ENCODE measurements around the gene TXNRD3. TPM values are rescaled to one million over a fixed set of nuclear protein-coding genes. Genes with fewer than 3 reads are reported as not detected.
A peak's percentile ranks its signal among the peaks of the same experiment; 100 is the strongest.

Gene TXNRD3
- total and polyA plus RNA-seq, 2 donors (not counting 1 experiment from before 2014, with no cell fraction given) = 5.2 to 8.8 TPM

DNA sequence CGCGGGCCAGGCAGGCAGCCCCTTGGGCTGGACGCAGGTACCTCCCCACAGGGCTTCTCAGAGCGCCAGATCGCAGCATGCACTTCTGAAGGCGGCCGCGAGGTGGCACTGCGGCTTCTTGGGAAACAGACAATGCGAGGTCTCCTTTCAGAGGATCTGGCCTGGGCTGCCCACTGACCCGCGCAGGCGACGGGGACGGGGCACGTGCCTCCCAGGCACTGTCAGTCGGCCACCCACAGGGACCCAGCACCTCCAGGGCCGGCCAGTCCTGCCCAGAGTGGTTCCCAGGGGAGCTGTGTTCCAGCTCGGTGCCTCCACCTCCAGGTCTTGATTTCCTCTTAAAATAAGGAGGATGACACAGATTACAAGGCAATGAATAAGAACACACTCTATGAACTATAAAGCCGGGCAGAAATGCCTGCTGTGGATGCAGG, 24.4 kb upstream of the TXNRD3 start:
- no peak overlapping the region for H3K9ac ChIP-seq (ENCODE audit: insufficient read depth, low read length)
- no peak overlapping the region for H2AFZ ChIP-seq (ENCODE audit: low read length)
- peaks cover 12% of the 10 kb centered on the region for H3K27me3 ChIP-seq (ENCODE audit: control insufficient read depth, insufficient read depth, low read length)
- no peaks in the 10 kb centered on the region for H3K79me2 ChIP-seq (ENCODE audit: control insufficient read depth, insufficient read depth, low read length)
- no peaks in the 10 kb centered on the region for H3K4me1 ChIP-seq (ENCODE audit: control insufficient read depth, extremely low read depth, insufficient read depth, low read length)
- H3K4me2 ChIP-seq (ENCODE audit: extremely low read depth, insufficient read depth, low read length) = no peak overlapping the region
- no peaks in the 10 kb centered on the region for H4K20me1 ChIP-seq (ENCODE audit: control insufficient read depth, extremely low read depth, insufficient read depth, low read length)
- H3K36me3 ChIP-seq (ENCODE audit: control insufficient read depth, insufficient read depth, low read length) = no peaks in the 10 kb centered on the region
- no peak overlapping the region for H3K4me3 ChIP-seq (replicated peaks in 1 of 4; ENCODE audit: control extremely low read depth in 1 of 4, insufficient read depth in 1 of 4, low read depth in 3 of 4, low read length in 4 of 4)
- peak; percentile 52 to 70 for DNase-seq (ENCODE audit: low read depth in 2 of 2)
- no peaks in the 10 kb centered on the region for H3K9me3 ChIP-seq (ENCODE audit: control insufficient read depth, insufficient read depth, low read depth, low read length)
- TF ChIP-seq EZH2 (IDR thresholded peaks at IDR 0.05; ENCODE audit: low read length, missing control alignments) = no peak
- TF ChIP-seq, protein P1, sequence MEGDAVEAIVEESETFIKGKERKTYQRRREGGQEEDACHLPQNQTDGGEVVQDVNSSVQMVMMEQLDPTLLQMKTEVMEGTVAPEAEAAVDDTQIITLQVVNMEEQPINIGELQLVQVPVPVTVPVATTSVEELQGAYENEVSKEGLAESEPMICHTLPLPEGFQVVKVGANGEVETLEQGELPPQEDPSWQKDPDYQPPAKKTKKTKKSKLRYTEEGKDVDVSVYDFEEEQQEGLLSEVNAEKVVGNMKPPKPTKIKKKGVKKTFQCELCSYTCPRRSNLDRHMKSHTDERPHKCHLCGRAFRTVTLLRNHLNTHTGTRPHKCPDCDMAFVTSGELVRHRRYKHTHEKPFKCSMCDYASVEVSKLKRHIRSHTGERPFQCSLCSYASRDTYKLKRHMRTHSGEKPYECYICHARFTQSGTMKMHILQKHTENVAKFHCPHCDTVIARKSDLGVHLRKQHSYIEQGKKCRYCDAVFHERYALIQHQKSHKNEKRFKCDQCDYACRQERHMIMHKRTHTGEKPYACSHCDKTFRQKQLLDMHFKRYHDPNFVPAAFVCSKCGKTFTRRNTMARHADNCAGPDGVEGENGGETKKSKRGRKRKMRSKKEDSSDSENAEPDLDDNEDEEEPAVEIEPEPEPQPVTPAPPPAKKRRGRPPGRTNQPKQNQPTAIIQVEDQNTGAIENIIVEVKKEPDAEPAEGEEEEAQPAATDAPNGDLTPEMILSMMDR (conservative IDR thresholded peaks at IDR 0.05 in 1 of 2, IDR thresholded peaks at IDR 0.05 in 1 of 2; ENCODE audit: low read depth in 1 of 2, low read length in 2 of 2) = peak; percentile 83 to 91
- no peak overlapping the region for H3K27ac ChIP-seq (ENCODE audit: insufficient read depth, low read length)

DNA sequence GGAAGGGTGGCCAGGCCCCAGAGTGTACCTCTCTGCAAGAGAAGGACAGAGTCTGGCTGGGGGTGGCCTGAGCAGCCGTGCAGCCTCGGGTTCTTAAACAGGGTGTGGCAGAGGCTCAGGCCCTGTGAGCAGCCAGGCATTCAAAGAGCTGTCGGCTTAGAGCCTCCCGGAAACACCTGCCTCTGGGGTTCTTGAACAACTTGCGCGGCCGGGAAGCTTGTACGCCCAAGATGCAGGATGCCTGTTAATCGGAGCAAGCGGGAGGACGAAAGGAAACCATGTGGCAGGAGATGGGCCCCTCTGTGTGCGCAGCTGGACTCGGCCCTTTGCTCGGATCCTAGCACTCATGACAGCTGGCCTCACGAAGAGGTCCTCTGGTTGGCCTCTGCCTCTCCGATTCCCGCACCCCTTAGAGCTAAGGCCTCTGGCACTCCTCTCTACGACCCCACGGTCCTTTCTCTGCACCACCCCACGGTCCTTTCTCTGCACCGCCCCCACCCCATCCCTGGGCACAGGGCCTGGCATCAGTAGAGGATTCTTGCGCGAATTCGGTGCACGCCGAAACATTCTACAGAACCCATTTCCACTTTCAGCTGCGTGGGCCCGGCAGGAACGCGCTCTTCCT, 23.9 kb upstream of the TXNRD3 start:
- H3K9ac ChIP-seq (ENCODE audit: insufficient read depth, low read length) = no peak overlapping the region
- H3K27me3 ChIP-seq (ENCODE audit: control insufficient read depth, insufficient read depth, low read length) = peaks cover 11% of the 10 kb centered on the region
- no peak overlapping the region for H2AFZ ChIP-seq (ENCODE audit: low read length)
- no peaks in the 10 kb centered on the region for H3K4me1 ChIP-seq (ENCODE audit: control insufficient read depth, extremely low read depth, insufficient read depth, low read length)
- TF ChIP-seq EZH2 (IDR thresholded peaks at IDR 0.05; ENCODE audit: low read length, missing control alignments) = no peak
- TF ChIP-seq, protein P1 (conservative IDR thresholded peaks at IDR 0.05 in 1 of 2, IDR thresholded peaks at IDR 0.05 in 1 of 2; ENCODE audit: low read depth in 1 of 2, low read length in 2 of 2) = no peak
- no peak overlapping the region for H3K4me3 ChIP-seq (replicated peaks in 1 of 4; ENCODE audit: control extremely low read depth in 1 of 4, insufficient read depth in 1 of 4, low read depth in 3 of 4, low read length in 4 of 4)
- H3K4me2 ChIP-seq (ENCODE audit: extremely low read depth, insufficient read depth, low read length) = no peak overlapping the region
- no peak for DNase-seq (ENCODE audit: low read depth in 2 of 2)
- H3K36me3 ChIP-seq (ENCODE audit: control insufficient read depth, insufficient read depth, low read length) = no peaks in the 10 kb centered on the region
- no peaks in the 10 kb centered on the region for H3K79me2 ChIP-seq (ENCODE audit: control insufficient read depth, insufficient read depth, low read length)
- H3K9me3 ChIP-seq (ENCODE audit: control insufficient read depth, insufficient read depth, low read depth, low read length) = no peaks in the 10 kb centered on the region
- H3K27ac ChIP-seq (ENCODE audit: insufficient read depth, low read length) = no peak overlapping the region
- no peaks in the 10 kb centered on the region for H4K20me1 ChIP-seq (ENCODE audit: control insufficient read depth, extremely low read depth, insufficient read depth, low read length)

DNA sequence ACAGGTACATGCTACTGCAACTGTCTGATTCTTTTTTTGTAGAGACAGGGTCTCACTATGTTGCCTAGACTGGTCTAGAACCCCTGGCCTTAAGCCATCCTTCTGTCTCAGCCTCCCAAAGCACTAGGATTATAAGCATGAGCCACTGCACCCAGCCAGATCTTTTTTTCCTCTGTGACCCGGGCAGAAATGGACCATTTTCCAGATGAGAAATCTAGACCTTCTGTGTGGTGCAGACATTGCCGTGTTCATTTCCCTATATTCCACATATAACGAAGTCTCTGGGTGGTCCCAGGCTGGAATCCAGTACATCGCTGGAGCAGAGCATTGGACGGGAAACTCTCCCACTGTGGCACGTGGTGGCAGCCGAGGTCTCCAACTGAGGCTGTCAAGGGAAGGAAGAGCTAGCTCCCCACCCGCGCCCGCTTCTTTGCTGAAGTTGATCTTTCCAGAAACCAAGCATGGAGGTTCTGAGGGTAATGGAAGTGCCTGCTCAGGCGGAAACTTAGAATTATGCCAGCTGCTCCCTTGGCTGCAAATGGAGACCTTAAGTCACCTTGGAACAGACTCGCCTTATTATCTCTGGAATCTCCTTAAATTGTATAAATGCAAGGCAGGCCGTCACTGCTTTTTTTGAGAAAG, 23.1 kb upstream of the TXNRD3 start:
- no peaks in the 10 kb centered on the region for H3K36me3 ChIP-seq (ENCODE audit: control insufficient read depth, insufficient read depth, low read length)
- H3K4me2 ChIP-seq (ENCODE audit: extremely low read depth, insufficient read depth, low read length) = no peak overlapping the region
- no peak overlapping the region for H3K4me3 ChIP-seq (replicated peaks in 1 of 4; ENCODE audit: control extremely low read depth in 1 of 4, insufficient read depth in 1 of 4, low read depth in 3 of 4, low read length in 4 of 4)
- H3K27ac ChIP-seq (ENCODE audit: insufficient read depth, low read length) = no peak overlapping the region
- no peak overlapping the region for H2AFZ ChIP-seq (ENCODE audit: low read length)
- peaks cover 8% of the 10 kb centered on the region for H3K27me3 ChIP-seq (ENCODE audit: control insufficient read depth, insufficient read depth, low read length)
- no peak for TF ChIP-seq EZH2 (IDR thresholded peaks at IDR 0.05; ENCODE audit: low read length, missing control alignments)
- TF ChIP-seq, protein P1 (conservative IDR thresholded peaks at IDR 0.05 in 1 of 2, IDR thresholded peaks at IDR 0.05 in 1 of 2; ENCODE audit: low read depth in 1 of 2, low read length in 2 of 2) = no peak
- H3K4me1 ChIP-seq (ENCODE audit: control insufficient read depth, extremely low read depth, insufficient read depth, low read length) = no peaks in the 10 kb centered on the region
- no peak overlapping the region for H3K9ac ChIP-seq (ENCODE audit: insufficient read depth, low read length)
- DNase-seq (ENCODE audit: low read depth in 2 of 2) = no peak
- H3K9me3 ChIP-seq (ENCODE audit: control insufficient read depth, insufficient read depth, low read depth, low read length) = no peaks in the 10 kb centered on the region
- H3K79me2 ChIP-seq (ENCODE audit: control insufficient read depth, insufficient read depth, low read length) = no peaks in the 10 kb centered on the region
- no peaks in the 10 kb centered on the region for H4K20me1 ChIP-seq (ENCODE audit: control insufficient read depth, extremely low read depth, insufficient read depth, low read length)

Measured in fibroblast of lung (primary cell).